GM18526 (cell line): ENCODE measurements around the gene NADK.
A peak's percentile ranks its signal among the peaks of the same experiment; 100 is the strongest.

ENCODE experiments used
- POLR2A ChIP-seq: IDR thresholded peaks from 3 replicates; pipeline ENCODE4 v1.6.1; 2011; ENCODE audit not compliant: insufficient read length; ENCODE audit errors: extremely low read depth

NADK gene, protein sequence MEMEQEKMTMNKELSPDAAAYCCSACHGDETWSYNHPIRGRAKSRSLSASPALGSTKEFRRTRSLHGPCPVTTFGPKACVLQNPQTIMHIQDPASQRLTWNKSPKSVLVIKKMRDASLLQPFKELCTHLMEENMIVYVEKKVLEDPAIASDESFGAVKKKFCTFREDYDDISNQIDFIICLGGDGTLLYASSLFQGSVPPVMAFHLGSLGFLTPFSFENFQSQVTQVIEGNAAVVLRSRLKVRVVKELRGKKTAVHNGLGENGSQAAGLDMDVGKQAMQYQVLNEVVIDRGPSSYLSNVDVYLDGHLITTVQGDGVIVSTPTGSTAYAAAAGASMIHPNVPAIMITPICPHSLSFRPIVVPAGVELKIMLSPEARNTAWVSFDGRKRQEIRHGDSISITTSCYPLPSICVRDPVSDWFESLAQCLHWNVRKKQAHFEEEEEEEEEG

DNA sequence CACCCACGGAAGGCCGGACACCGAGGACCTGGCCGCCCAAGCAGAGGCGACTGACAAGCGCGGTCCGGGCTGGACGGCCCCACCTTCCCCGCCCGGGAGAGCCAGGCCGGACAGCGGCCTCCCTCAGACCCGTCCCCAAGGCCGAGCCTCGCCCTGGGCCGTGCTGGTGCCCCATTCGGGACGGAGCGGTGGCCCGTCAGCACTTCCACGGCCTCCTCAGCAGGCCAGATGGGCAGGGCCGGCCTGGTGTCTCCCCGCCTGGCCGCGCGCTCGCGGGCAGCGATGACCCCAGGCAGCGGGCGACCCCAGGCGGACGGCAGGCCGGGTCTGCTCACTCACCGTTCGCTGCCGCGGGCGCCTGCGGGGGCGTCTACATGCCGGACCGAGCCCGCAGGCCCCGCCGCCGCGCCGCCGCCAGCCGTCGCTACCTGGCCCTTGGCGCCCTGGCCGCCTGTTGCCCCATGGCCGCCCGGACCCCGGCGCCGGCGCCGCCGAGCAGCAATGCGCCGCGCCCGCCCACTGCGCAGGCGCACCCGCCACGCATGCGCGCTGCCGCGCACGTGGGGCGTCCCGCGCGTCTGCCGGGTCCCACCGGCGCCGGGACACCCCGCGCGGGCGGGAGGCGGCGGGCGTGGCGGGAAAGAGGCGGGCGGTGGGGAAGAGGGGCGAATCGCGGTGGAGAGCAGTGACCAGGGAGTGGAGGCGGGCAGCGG lies at the start of gene NADK:
NADK (minus strand) TSS at position 521 of the 713 bp plus-strand sequence. CDS start 13,064 bp downstream, outside the sequence.
- peak; percentile 46 for TF ChIP-seq POLR2A

DNA sequence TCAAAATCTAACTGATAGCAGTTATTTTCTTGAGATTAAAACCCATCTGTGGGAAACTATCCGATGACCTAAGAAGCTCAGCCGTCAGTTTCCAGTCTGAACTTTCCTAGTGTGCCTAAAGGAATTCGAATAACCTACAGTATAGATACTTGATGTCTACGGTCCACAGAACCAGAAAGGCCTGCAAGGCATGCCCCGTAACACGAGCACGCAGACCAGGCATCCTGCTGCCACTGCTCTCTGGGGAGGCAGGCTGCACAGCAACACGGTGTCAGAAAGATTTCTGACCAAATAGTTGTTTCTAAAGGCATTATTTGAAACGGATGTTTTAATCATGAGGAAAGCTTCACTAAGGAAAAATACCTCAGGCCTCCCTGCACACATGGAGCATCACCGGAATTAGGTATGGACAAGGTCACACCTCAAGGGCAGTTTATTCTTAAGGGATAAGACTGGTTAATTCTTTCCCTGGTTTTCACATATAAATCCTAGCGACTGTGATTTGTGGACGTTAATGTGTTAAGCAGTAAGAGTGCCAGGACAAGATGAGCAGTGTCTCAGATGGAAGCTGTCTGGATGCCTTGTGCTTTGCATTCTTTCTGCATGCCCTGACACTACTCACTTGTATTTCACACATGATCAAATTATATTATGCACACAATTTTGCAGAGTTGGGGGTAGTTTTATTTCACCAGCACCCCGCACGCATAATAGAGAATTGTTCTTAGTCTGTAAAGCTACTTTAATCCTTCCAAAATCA lies 49.0 kb upstream of the NADK start:
- no peak for TF ChIP-seq POLR2A

DNA sequence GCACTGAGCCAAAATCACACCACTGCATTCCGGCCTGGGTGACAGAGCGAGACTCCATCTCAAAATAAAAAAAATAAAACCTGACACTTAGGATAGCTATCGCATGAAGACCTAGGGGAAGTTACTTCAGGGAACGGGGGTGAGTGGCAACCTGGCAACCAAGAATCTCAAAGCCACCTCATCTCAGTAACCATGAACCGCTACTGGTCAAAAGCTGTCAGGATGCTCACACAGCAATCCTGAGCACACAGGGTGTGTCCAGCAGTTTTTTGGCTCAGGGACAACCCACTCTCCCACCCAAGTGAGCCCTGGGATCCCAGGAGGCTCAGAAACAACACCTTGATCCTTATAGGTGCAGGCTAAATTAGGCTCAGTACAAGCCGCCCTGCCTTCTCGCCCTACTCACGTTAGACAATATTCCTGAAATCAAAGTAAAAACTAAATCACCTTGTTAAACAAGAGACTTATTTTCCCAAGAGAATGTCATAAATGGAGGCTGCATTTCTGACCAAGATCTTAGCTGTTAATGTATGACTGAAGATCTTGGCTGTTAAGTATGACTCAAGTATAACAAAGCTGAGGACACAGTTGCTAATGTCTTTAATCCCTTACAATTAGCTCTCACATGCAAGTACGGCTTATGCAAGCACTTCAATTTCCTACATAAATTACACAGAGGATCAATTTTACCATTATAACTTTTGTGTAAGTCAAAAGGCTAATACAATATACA lies 48.3 kb upstream of the NADK start:
- no peak for TF ChIP-seq POLR2A

DNA sequence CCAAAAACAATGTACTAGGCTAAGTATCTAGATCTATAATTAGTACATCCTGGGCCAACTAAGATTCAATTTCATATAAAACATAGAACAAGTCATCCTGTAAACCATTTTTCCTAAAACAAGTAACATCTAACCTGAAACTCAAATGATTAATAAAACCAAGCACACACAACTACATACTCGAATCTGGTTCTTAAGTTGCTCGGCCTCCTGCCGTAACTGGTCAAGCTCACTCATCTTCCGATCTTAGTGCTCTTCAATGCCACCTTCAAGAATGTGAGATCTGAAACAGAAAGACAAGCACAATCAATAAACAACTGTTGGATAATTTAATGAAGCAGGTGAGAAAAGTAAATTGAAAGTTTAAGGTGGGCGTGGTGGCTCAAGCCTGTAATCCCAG lies 46.9 kb upstream of the NADK start:
- TF ChIP-seq POLR2A = no peak

DNA sequence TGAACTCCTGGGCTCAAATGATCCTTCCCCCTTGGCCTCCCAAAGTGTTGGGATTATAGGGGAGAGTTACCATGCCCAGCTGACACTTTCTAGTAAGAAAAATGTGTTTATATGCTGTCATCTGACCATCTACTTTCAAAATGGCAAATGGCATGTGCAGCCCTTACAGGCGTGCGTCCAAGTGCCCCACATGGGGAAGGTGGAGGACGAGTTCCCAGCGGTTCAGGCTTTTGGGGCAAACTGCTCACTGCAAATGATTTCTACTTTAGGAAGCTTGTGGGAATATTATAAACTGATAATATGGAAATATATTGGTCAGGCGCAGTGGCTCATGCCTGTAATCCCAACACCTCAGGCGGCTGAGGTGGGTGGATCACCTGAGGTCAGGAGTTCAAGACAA lies 41.5 kb upstream of the NADK start:
- no peak for TF ChIP-seq POLR2A

DNA sequence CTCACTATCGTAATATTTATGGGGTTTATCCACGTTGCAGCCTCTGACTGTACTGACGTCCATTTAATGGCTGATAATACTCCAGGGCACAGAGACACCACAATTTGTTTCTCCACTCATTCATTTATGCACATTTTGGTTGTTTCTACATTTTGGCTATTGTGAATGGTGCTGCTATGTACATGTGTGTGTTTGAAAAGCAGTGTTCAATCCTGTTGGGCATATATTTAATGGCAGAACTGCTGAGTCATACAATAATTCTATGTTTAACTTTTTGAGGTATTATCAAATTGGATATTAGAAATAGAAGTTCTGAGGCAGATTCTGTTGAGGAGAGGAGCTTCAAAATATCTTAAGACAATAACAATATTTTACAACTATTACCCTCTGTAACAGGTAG lies 39.0 kb upstream of the NADK start:
- no peak for TF ChIP-seq POLR2A

DNA sequence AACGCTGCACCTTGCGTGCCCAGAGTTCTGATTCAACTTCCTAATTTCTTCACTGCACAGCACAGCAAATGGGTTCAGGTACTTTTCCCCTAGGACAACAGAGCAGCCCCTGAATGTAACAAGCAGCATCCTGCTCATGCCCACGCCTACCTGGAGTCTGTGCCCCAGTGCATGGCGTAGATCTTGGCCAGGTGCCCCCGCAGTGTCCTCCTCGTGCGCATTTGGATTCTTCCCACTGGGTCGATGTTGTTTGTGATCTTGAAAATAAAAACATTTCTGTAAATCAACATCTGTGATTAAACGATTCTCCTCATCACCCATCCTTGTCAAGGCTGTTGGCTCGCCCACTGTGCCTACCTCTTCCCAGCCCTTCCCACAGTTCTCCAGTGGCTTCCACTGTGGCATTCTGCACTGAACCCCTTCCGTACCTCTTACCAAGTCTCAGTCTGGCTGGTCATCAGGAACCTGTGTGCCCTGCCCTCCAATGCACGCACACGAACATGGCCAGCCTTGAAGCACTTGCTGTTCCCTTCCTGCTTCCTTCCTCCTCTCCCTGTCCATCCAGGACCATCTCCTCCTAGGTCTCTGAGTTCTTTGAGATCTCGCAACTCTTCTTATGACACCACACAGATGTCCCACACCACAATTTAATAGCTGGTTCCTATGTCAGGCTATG lies 37.5 kb upstream of the NADK start:
- TF ChIP-seq POLR2A = no peak

DNA sequence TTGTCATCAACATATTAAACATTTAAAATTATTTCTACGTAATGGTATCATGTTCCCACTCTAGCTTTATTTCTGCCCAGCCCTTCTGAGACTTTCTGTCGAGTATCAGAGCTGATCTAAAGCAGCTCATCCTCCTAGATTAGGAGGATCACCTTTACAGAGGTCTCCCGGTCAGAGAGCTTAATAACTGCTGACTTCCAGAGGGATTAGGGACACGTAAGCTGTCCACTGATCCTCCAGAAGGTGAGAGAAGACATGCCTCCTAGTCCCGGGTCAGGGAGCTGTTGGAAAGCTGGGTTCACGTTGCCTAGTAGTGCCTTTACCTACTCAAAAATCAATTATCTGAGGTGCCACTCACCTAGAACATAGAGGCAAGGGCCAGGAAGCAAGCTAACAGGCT lies 31.2 kb upstream of the NADK start:
- no peak for TF ChIP-seq POLR2A

DNA sequence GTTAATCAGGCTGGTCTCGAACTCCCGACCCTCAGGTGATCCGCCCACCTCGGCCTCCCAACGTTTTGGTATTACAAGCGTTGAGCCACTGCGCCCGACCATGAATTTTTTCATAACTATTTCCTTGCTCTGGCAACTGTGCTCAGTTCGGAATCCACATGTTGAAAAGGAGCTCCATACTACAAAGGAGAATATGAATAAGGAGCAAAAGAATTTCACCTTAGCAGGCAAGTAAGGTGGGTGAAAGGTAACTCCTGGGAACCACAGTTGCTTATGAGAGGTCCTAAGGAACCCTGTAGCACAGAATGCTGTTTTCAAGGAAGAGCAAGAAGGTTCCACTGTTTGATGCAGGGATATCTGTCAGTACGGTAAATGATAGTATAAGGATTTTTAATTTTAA lies 29.9 kb upstream of the NADK start:
- TF ChIP-seq POLR2A = no peak

DNA sequence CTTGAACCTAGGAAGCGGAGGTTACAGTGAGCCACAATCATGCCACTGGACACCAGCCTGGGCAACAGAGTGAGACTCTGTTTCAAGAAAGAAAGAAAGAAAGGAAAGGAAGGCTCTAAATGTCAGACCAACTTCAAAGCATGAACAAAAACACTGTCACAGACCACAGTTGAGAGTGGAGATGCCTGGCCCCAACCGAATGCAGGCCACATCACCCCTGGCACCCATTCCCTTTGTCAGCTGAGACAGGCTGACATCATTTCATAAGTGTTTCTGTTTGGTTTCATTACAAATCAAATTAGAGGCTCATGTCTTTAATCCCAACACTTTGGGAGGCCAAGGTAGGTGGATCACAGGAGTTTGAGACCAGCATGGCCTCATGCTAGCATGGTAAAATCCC lies 28.6 kb upstream of the NADK start:
- TF ChIP-seq POLR2A = no peak

DNA sequence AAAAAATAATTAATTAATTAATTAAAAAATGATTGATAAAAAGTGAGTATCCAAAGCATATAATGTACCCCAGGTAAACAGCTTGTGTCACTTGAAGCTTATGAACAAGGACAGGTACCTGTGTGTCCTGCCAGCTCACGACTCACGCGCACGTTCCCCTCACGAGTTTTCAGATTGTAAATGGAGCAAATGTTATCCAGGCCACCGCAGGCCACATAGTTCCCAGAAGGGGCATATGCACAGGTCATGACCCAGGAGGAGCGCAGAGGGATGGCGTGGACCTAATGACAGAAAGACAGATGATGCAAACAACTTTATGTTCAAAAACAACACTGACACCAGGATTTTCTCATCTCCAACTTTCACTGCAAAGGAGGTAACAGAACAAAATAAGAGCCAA lies 26.0 kb upstream of the NADK start:
- TF ChIP-seq POLR2A = no peak

DNA sequence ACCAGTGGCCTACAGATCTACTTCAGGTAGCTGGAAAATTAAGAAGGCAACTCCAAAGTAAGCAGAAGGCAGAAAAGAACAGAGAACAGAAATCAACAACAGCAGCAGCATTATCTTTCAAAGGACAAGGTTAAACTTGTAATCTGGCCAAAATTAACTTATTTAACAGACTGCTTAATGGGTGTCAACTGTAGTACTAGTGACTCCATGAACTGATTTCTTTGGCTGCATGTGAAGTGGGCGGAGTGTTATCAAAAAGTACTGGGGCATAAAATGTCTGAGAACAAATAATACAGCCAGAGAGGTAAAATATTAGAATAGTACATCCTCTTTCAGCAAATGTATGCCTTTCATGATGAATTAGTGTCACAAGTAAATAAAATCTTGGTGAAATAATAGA lies 24.6 kb upstream of the NADK start:
- no peak for TF ChIP-seq POLR2A

DNA sequence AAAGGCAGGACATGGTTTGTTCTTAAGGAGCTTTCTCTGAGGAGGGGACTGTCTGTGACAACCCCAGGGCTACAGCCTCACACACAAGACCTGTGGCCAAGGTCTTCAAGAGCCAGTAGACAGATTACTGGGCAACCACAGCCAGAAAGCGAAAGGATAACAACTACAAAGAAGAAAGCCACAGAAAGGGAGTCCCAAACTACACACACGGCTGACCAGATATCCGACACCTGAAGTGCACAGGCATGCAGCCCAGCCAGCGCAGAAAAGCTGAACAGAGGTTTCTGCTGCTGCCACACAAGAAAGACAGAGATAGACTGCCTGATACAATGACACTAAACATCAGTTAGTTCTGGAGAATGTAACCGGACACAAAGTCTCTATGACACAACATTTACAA lies 21.4 kb upstream of the NADK start:
- no peak for TF ChIP-seq POLR2A

DNA sequence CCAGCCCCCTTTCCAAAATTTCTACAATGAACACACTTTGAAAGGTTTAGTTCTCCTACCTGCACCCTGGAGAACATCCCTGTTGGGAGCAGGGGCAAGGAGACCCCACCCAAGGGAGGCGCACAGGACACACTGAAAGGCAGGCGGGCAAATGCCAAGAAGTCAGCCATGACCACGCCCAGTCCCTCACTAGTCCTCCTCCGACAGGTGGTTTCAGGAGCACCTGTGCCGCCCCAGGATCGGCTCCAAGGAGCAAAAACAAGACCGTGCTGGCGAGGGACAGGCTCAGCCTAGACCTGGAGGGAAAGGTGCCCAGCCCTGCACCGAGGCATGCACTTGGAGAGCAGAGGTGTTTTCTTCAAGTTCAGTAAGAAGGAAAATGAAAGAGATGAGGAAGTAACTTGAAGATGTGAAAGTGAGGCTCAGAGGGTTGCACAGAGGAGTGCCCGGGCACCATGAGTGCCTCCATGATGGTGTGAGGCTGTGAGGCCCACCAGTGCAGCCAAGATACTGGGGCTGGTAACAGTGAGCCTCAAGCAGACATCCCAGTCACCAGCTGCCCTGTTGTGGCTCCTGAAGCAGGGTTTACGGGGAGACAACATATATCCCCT lies 19.6 kb upstream of the NADK start:
- TF ChIP-seq POLR2A = no peak

DNA sequence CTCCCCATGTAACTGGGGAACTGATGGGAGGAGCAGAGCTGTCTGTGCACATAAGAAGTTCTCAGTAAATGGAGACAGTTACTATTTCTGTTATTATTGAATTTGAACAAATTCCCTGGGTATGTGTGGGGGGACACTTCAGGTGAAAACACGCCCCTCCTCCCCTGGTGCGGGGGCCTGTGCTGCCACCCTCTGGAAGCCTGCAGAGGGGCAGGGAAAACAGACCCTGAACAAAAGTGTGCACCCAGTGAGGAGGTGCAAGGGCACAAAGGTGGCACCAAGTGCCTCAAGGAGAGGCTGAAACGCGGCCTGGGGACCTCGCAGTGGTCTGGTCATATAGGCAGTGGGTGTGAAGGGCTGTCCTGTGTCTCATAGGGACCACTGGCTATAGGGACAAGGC lies 18.2 kb upstream of the NADK start:
- TF ChIP-seq POLR2A = no peak

DNA sequence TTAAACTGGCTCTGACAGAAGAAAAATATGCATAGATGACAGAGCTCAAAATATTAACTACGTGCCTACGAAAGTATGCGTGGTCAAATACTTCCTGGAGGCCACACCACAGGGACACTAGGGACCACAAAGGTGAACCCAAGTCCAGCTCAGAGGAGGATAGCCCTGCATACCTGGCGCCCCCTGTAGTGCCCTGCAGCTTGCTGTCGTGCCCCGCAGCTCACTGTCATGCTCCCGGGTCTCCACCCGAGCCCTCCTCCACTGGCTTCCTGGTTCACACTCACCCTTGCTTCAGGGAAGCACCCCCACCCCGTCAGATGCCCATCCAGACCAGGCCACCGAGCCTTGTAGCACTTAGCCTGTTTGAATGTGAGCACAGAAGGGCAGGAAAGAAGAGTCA lies 16.7 kb upstream of the NADK start:
- no peak for TF ChIP-seq POLR2A
